KMS-11 (cell line): ENCODE data around the gene CRB1.

ENCODE experiments used
- H2AFZ ChIP-seq: fragments of 200-600 bp; sonication (generic); 2 replicates; pipeline ENCODE4 v1.6.1; 2016; ENCODE audit warnings: antibody characterized with exemption, mixed run types, low read depth
- H3K27ac ChIP-seq: fragments of 200-600 bp; sonication (generic); 2 replicates; pipeline ENCODE4 v1.6.1; 2016; ENCODE audit warnings: mild to moderate bottlenecking, mixed run types
- H3K27me3 ChIP-seq: fragments of 200-600 bp; sonication (generic); 2 replicates; pipeline ENCODE4 v1.6.1; 2017; ENCODE audit warnings: mild to moderate bottlenecking, low read depth, mixed run types, moderate library complexity; ENCODE audit not compliant: insufficient read depth
- H3K36me3 ChIP-seq: fragments of 200-600 bp; sonication (generic); 2 replicates; pipeline ENCODE4 v1.6.1; 2017; ENCODE audit warnings: mild to moderate bottlenecking, mixed run types; ENCODE audit not compliant: insufficient read depth
- H3K4me1 ChIP-seq: fragments of 200-600 bp; sonication (generic); 2 replicates; pipeline ENCODE4 v1.6.1; 2016; ENCODE audit warnings: mild to moderate bottlenecking, low read depth, mixed run types; ENCODE audit not compliant: poor library complexity, severe bottlenecking
- H3K4me2 ChIP-seq: fragments of 200-600 bp; sonication (generic); 2 replicates; pipeline ENCODE4 v1.7.0; 2016; ENCODE audit warnings: mild to moderate bottlenecking, mixed run types
- H3K4me3 ChIP-seq: fragments of 200-600 bp; sonication (generic); IDR thresholded peaks from 2 replicates; pipeline ENCODE4 v1.6.1; 2017; ENCODE audit warnings: low read depth, low read length, mixed read lengths; ENCODE audit not compliant: insufficient read depth
- H3K79me2 ChIP-seq: fragments of 200-600 bp; sonication (generic); 2 replicates; pipeline ENCODE4 v1.6.1; 2016; ENCODE audit warnings: low read depth, mixed run types; ENCODE audit not compliant: insufficient read depth
- H3K9ac ChIP-seq: fragments of 200-600 bp; sonication (generic); 2 replicates; pipeline ENCODE4 v1.6.1; 2016; ENCODE audit warnings: mild to moderate bottlenecking, mixed run types
- H4K20me1 ChIP-seq: fragments of 200-600 bp; sonication (generic); 2 replicates; pipeline ENCODE4 v1.6.1; 2016; ENCODE audit warnings: mild to moderate bottlenecking, mixed run types; ENCODE audit not compliant: insufficient read depth
- TF ChIP-seq, protein P1 (sequence below): fragments of 200-600 bp; sonication (generic); conservative IDR thresholded peaks from 2 replicates; pipeline ENCODE4 v1.6.1; 2017; ENCODE audit warnings: low read depth, mild to moderate bottlenecking, antibody characterized with exemption, low read length, moderate library complexity, mixed read lengths

The CRB1 gene

GRCh38 chr1:197415221-197415620 is 147.2 kb downstream of the CRB1 start:
- H3K4me2 ChIP-seq = no peak overlapping the region
- TF ChIP-seq, protein P1, sequence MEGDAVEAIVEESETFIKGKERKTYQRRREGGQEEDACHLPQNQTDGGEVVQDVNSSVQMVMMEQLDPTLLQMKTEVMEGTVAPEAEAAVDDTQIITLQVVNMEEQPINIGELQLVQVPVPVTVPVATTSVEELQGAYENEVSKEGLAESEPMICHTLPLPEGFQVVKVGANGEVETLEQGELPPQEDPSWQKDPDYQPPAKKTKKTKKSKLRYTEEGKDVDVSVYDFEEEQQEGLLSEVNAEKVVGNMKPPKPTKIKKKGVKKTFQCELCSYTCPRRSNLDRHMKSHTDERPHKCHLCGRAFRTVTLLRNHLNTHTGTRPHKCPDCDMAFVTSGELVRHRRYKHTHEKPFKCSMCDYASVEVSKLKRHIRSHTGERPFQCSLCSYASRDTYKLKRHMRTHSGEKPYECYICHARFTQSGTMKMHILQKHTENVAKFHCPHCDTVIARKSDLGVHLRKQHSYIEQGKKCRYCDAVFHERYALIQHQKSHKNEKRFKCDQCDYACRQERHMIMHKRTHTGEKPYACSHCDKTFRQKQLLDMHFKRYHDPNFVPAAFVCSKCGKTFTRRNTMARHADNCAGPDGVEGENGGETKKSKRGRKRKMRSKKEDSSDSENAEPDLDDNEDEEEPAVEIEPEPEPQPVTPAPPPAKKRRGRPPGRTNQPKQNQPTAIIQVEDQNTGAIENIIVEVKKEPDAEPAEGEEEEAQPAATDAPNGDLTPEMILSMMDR = no peak
- H2AFZ ChIP-seq = no peak overlapping the region
- H4K20me1 ChIP-seq = no peaks in the 10 kb centered on the region
- no peak overlapping the region for H3K9ac ChIP-seq
- H3K27ac ChIP-seq = no peak overlapping the region
- H3K4me1 ChIP-seq = no peaks in the 10 kb centered on the region
- H3K27me3 ChIP-seq = no peaks in the 10 kb centered on the region
- H3K36me3 ChIP-seq = no peaks in the 10 kb centered on the region
- no peak overlapping the region for H3K4me3 ChIP-seq
- no peaks in the 10 kb centered on the region for H3K79me2 ChIP-seq

DNA sequence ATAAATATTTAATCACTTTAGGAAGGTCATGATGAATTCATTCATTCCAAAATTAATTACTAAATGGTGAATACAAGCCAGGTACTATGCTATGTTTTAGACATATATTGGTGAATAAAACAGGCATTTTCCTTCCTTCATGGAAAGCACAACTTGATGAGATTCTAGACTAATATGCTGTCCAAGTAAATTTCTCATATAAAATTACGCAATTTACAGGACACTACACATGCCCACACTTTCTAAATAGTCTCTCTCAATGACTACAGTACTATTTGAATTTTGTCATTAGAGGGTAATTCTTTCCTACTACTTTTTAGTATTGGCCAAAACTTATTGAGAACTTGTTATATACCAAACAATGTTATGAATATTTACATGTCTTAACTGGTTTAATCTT is 150.6 kb downstream of the CRB1 start:
- Histone ChIP-seq H3K27me3 (no peaks in the 10 kb centered on the region), H3K4me3 (no peak overlapping the region), H3K4me1 (no peaks in the 10 kb centered on the region), H2AFZ (no peak overlapping the region), H3K79me2 (no peaks in the 10 kb centered on the region), H3K9ac (no peak overlapping the region), H3K36me3 (no peaks in the 10 kb centered on the region), H3K27ac (no peak overlapping the region), H4K20me1 (no peaks in the 10 kb centered on the region), H3K4me2 (no peak overlapping the region)
- TF ChIP-seq, protein P1 = no peak

GRCh38 chr1:197422993-197423392 is 154.9 kb downstream of the CRB1 start:
- Histone ChIP-seq H3K79me2 (no peaks in the 10 kb centered on the region), H3K4me3 (no peak overlapping the region), H4K20me1 (no peaks in the 10 kb centered on the region), H3K4me1 (no peaks in the 10 kb centered on the region), H3K27me3 (no peaks in the 10 kb centered on the region), H3K36me3 (no peaks in the 10 kb centered on the region), H2AFZ (no peak overlapping the region), H3K9ac (no peak overlapping the region), H3K27ac (no peak overlapping the region), H3K4me2 (no peak overlapping the region)
- TF ChIP-seq, protein P1 = no peak

GRCh38 chr1:197424380-197424779 is 156.3 kb downstream of the CRB1 start:
- Histone ChIP-seq H3K9ac (no peak overlapping the region), H4K20me1 (no peaks in the 10 kb centered on the region), H3K79me2 (no peaks in the 10 kb centered on the region), H3K27me3 (no peaks in the 10 kb centered on the region), H2AFZ (no peak overlapping the region), H3K27ac (no peak overlapping the region), H3K36me3 (no peaks in the 10 kb centered on the region), H3K4me3 (no peak overlapping the region), H3K4me2 (no peak overlapping the region), H3K4me1 (no peaks in the 10 kb centered on the region)
- TF ChIP-seq, protein P1 = no peak

DNA sequence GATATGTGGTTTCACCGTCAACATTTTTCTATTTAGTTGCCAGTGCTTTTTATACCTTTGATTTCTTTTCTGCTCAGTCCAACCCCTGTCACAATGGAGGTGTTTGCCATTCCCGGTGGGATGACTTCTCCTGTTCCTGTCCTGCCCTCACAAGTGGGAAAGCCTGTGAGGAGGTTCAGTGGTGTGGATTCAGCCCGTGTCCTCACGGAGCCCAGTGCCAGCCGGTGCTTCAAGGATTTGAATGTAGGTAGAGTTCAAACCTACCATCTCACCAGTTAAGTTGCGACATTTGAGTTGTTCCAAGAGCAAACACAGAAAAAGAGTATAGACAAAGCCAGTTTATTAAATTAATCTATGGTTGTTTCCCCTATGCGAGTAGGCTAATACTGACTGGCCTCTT is 161.3 kb downstream of the CRB1 start:
- Histone ChIP-seq H4K20me1 (no peaks in the 10 kb centered on the region), H3K4me2 (no peak overlapping the region), H3K27ac (no peak overlapping the region), H3K36me3 (no peaks in the 10 kb centered on the region), H3K27me3 (no peaks in the 10 kb centered on the region), H2AFZ (no peak overlapping the region), H3K4me3 (no peak overlapping the region), H3K4me1 (no peaks in the 10 kb centered on the region), H3K79me2 (no peaks in the 10 kb centered on the region), H3K9ac (no peak overlapping the region)
- TF ChIP-seq, protein P1 = no peak
